ENCODE data around the gene LIN9. TPM values are rescaled to one million over a fixed set of nuclear protein-coding genes. Genes with fewer than 3 reads are reported as not detected.
"Not testable (repeated sequence)": the region's sequence is repeated elsewhere in the genome, so short reads cannot be mapped to it uniquely, and the experiment has no call there.

LIN9 gene
- total and polyA plus RNA-seq, 2 donors from 2014 or later: 0.73 to 2.7 TPM

DNA sequence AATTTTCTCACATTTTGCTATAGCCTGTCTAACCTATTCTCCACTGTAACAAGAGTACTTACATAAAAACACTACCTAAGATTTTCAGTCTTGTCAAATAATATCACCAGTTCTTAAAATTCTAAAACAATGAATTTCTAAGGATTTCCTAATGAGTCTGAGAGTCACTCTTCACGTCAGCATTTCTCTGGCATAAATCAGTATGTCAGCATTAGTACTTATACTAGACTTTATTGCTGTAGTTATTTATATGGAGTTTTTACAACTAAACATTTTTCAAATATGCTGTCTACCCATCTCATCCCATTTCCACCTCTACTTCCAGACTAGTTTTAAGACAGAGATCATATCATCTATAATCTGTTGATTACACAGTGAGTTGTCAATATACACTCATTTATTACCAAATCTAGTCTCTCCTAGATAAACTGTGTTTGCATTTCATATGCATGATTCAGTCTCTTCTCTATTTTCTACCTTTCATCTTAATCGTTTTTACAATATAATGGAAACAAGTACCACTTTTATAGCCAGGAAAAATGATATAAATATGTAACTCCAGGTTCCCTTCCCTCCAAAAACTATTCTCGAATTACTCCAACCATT, 32.8 kb downstream of the LIN9 start:
- DNase-seq (no peak), FAIRE-seq (no peak)
- Histone ChIP-seq H3K4me1 (ENCODE audit: control insufficient read depth in 2 of 3, insufficient read depth in 2 of 3, low read depth in 1 of 3, low read length in 3 of 3) (no peaks in the 10 kb centered on the region), H3K36me3 (ENCODE audit: control insufficient read depth in 2 of 3, insufficient read depth in 3 of 3, low read length in 3 of 3) (no peaks in the 10 kb centered on the region), H3K27ac (ENCODE audit: low read depth in 2 of 2, low read length in 2 of 2) (no peak overlapping the region), H3K4me3 (ENCODE audit: low read length in 3 of 3) (no peak overlapping the region), H3K9ac (ENCODE audit: low read length in 3 of 3) (no peak overlapping the region), H3K27me3 (ENCODE audit: control insufficient read depth, insufficient read depth, low read length) (no peaks in the 10 kb centered on the region), H3K9me3 (ENCODE audit: control insufficient read depth in 2 of 3, insufficient read depth in 1 of 3, low read length in 3 of 3) (no peaks in the 10 kb centered on the region)
- TF ChIP-seq, protein P1, sequence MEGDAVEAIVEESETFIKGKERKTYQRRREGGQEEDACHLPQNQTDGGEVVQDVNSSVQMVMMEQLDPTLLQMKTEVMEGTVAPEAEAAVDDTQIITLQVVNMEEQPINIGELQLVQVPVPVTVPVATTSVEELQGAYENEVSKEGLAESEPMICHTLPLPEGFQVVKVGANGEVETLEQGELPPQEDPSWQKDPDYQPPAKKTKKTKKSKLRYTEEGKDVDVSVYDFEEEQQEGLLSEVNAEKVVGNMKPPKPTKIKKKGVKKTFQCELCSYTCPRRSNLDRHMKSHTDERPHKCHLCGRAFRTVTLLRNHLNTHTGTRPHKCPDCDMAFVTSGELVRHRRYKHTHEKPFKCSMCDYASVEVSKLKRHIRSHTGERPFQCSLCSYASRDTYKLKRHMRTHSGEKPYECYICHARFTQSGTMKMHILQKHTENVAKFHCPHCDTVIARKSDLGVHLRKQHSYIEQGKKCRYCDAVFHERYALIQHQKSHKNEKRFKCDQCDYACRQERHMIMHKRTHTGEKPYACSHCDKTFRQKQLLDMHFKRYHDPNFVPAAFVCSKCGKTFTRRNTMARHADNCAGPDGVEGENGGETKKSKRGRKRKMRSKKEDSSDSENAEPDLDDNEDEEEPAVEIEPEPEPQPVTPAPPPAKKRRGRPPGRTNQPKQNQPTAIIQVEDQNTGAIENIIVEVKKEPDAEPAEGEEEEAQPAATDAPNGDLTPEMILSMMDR (IDR thresholded peaks at IDR 0.05; ENCODE audit: borderline replicate concordance, extremely low read depth, insufficient read depth): no peak
- intact Hi-C loops (cut with DNase I): no loop called here

DNA sequence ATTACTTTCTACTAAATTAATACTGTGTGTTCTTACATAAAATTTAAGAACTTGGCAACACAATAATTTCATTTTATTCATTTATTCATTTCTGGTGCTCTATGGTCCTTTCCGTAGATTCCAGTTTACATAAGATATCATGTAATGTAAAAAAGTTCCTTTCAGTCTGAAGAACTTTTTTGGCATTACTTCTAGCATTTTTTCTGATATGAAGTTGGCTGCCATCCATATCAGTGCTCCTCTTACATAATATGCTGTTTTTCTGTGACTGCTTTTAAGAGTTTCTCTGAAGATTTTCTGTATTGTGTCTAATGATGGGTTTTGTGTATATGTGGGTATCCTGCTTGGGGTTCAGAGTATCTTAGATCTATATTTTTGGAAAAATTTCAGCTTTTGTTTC, 34.8 kb downstream of the LIN9 start:
- no peak overlapping the region for H3K27ac ChIP-seq (ENCODE audit: low read depth in 2 of 2, low read length in 2 of 2)
- no peak for FAIRE-seq

DNA sequence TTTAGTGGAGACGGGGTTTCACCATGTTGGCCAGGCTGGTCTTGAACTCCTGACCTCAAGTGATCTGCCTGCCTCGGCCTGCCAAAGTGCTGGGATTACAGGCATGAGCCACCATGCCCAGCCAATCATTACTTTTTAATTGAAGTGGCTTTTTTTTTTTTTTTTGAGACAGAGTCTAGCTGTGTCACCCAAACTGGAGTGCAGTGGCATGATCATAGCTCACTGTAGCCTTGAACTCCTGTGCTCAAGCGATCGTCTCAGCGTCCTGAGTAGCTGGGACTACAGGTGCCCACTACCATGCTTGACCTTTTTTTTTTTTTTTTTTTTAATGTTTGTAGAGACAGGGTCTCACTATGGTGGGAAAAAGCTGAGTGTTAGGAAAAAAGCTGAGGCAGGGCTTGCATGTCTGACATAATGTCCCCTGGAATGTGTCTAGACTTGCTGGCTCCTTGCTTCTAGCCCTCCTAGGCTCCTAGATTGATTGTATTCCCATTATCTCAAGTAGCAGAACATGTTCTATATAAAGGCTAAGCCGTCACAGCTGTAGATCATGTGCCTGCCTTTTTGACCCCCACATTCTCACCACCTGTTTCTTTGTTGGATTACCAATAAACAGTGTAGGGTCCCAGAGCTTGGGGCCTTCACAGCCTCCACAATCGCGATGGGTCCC, 36.6 kb downstream of the LIN9 start:
- intact Hi-C loops (cut with DNase I): not testable (repeated sequence)

More for the DNA sequence above, 34.8 kb downstream of the LIN9 start:
- peak in 1 of 5 donors; percentile 6 for DNase-seq
- TF ChIP-seq, protein P1 (IDR thresholded peaks at IDR 0.05; ENCODE audit: borderline replicate concordance, extremely low read depth, insufficient read depth): no peak
- no peaks in the 10 kb centered on the region for H3K4me1 ChIP-seq (ENCODE audit: control insufficient read depth in 2 of 3, insufficient read depth in 2 of 3, low read depth in 1 of 3, low read length in 3 of 3)
- H3K4me3 ChIP-seq (ENCODE audit: low read length in 3 of 3): no peak overlapping the region
- H3K9ac ChIP-seq (ENCODE audit: low read length in 3 of 3): no peak overlapping the region
- no peaks in the 10 kb centered on the region for H3K9me3 ChIP-seq (ENCODE audit: control insufficient read depth in 2 of 3, insufficient read depth in 1 of 3, low read length in 3 of 3)
- H3K27me3 ChIP-seq (ENCODE audit: control insufficient read depth, insufficient read depth, low read length): no peaks in the 10 kb centered on the region
- H3K36me3 ChIP-seq (ENCODE audit: control insufficient read depth in 2 of 3, insufficient read depth in 3 of 3, low read length in 3 of 3): no peaks in the 10 kb centered on the region
- intact Hi-C loops (cut with DNase I): no loop called here

DNA sequence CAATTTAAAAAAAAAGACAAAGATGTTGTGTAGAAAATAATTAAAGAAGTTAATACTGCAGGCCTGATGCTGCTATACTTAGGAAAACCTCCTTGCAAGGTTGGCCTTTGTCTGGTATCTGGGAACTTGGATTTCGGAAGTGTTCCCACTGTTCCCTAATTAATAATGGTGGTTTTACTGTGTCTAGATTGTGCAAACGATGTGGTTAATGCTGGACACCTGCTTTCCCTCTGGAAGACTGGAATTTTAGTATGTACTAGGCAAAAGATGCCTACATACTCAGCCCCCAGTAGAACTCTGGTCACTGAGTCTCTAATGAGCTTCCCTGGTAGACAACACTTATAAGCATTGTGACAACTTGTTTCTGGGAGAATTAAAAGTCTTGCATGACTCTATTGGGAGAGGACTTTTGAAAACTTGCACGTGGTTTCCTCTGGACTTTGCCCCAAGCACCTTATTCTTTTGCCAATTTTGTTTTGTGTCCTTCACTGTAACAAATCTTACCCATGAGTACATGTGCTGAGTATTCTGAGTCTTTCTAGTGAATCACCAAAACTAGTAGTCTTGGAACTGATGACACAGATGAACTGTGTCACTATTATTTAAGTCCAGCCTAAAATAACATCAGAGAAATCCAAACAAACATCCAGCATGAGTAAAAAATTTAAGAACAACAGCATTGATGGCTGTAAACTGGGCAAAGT, 40.4 kb downstream of the LIN9 start:
- DNase-seq: peak in 1 of 5 donors; percentile 0
- no peak overlapping the region for H3K27ac ChIP-seq (ENCODE audit: low read depth in 2 of 2, low read length in 2 of 2)
- intact Hi-C loops (cut with DNase I): no loop called here
- H3K36me3 ChIP-seq (ENCODE audit: control insufficient read depth in 2 of 3, insufficient read depth in 3 of 3, low read length in 3 of 3): no peaks in the 10 kb centered on the region
- no peaks in the 10 kb centered on the region for H3K9me3 ChIP-seq (ENCODE audit: control insufficient read depth in 2 of 3, insufficient read depth in 1 of 3, low read length in 3 of 3)
- H3K9ac ChIP-seq (ENCODE audit: low read length in 3 of 3): no peak overlapping the region
- TF ChIP-seq, protein P1 (IDR thresholded peaks at IDR 0.05; ENCODE audit: borderline replicate concordance, extremely low read depth, insufficient read depth): no peak
- no peaks in the 10 kb centered on the region for H3K4me1 ChIP-seq (ENCODE audit: control insufficient read depth in 2 of 3, insufficient read depth in 2 of 3, low read depth in 1 of 3, low read length in 3 of 3)
- no peak overlapping the region for H3K4me3 ChIP-seq (ENCODE audit: low read length in 3 of 3)
- no peaks in the 10 kb centered on the region for H3K27me3 ChIP-seq (ENCODE audit: control insufficient read depth, insufficient read depth, low read length)
- FAIRE-seq: no peak

More for the DNA sequence above, 36.6 kb downstream of the LIN9 start:
- H3K4me1 ChIP-seq (ENCODE audit: control insufficient read depth in 2 of 3, insufficient read depth in 2 of 3, low read depth in 1 of 3, low read length in 3 of 3); H3K4me3 ChIP-seq (ENCODE audit: low read length in 3 of 3); FAIRE-seq; H3K9me3 ChIP-seq (ENCODE audit: control insufficient read depth in 2 of 3, insufficient read depth in 1 of 3, low read length in 3 of 3); H3K27me3 ChIP-seq (ENCODE audit: control insufficient read depth, insufficient read depth, low read length); H3K27ac ChIP-seq (ENCODE audit: low read depth in 2 of 2, low read length in 2 of 2); H3K36me3 ChIP-seq (ENCODE audit: control insufficient read depth in 2 of 3, insufficient read depth in 3 of 3, low read length in 3 of 3); H3K9ac ChIP-seq (ENCODE audit: low read length in 3 of 3): not testable (repeated sequence)
- DNase-seq: peak in 1 of 5 donors; percentile 1
